DLD1 (cell line): ENCODE results near the gene CFB.
"Not testable (repeated sequence)": the region's sequence is repeated elsewhere in the genome, so short reads cannot be mapped to it uniquely, and the experiment has no call there.

Experiments used
- in situ Hi-C: cut with HindIII; loops from 2 replicates; pipeline ENCODE4 v1.10.0; 2017; ENCODE audit warnings: low sequenced_read_pairs

CFB gene

GRCh38 chr6:31945507-31946369 lies at the start of gene CFB:
CFB (plus strand) TSS chr6:31946095; CDS start chr6:31946222, 127 bp downstream.
- in situ Hi-C loops: no loop called here

GRCh38 chr6:31896493-31896855 lies 49.4 kb upstream of the CFB start:
- in situ Hi-C loops: no loop called here

GRCh38 chr6:31896856-31897611 lies 48.9 kb upstream of the CFB start:
- in situ Hi-C loops: no loop called here

- in situ Hi-C loops: no loop called here
These were observed 48.1 kb upstream of the CFB start, which contains the start of gene EHMT2 for GRCh38 chr6:31897612-31898382. EHMT2 (minus strand) TSS chr6:31897698; CDS start chr6:31897677, 21 bp downstream.

- in situ Hi-C loops: no loop called here
These were observed 47.4 kb upstream of the CFB start for GRCh38 chr6:31898383-31899011.

GRCh38 chr6:31899215-31899614 lies 46.7 kb upstream of the CFB start:
- in situ Hi-C loops: no loop called here

- in situ Hi-C loops: no loop called here
These were observed 45.8 kb upstream of the CFB start for GRCh38 chr6:31899882-31900722.

GRCh38 chr6:31900917-31901414 lies 44.9 kb upstream of the CFB start:
- in situ Hi-C loops: no loop called here

- in situ Hi-C loops: no loop called here
These were observed 44.4 kb upstream of the CFB start for GRCh38 chr6:31901415-31901952.

GRCh38 chr6:31901953-31902643 lies 43.8 kb upstream of the CFB start, which contains the start of gene ZBTB12:
ZBTB12 (minus strand) TSS chr6:31902086; CDS start chr6:31901305, 781 bp downstream.
- in situ Hi-C loops: no loop called here

GRCh38 chr6:31903957-31904356 lies 41.9 kb upstream of the CFB start:
- in situ Hi-C loops: no loop called here

- in situ Hi-C loops: no loop called here
These were observed 40.9 kb upstream of the CFB start for GRCh38 chr6:31905041-31905440.

- in situ Hi-C loops: no loop called here
These were observed 39.8 kb upstream of the CFB start for GRCh38 chr6:31906122-31906521.

GRCh38 chr6:31906727-31907126 lies 39.2 kb upstream of the CFB start:
- in situ Hi-C loops: not testable (repeated sequence)

GRCh38 chr6:31907158-31907813 lies 38.6 kb upstream of the CFB start:
- in situ Hi-C loops: no loop called here

GRCh38 chr6:31908255-31908654 lies 37.6 kb upstream of the CFB start:
- in situ Hi-C loops: not testable (repeated sequence)

GRCh38 chr6:31908791-31909190 lies 37.1 kb upstream of the CFB start:
- in situ Hi-C loops: no loop called here

- in situ Hi-C loops: not testable (repeated sequence)
These were observed 36.6 kb upstream of the CFB start for GRCh38 chr6:31909298-31909697.
